Middle frontal gyrus (tissue), 1 donor: Measurements from ENCODE around the gene TNFRSF1A.

ENCODE experiments used
- DNase-seq: peaks from one replicate; pipeline ENCODE4 v3.0.0-alpha.2; 2015; ENCODE audit warnings: low spot score; ENCODE audit errors: extremely low spot score

The TNFRSF1A gene

DNA sequence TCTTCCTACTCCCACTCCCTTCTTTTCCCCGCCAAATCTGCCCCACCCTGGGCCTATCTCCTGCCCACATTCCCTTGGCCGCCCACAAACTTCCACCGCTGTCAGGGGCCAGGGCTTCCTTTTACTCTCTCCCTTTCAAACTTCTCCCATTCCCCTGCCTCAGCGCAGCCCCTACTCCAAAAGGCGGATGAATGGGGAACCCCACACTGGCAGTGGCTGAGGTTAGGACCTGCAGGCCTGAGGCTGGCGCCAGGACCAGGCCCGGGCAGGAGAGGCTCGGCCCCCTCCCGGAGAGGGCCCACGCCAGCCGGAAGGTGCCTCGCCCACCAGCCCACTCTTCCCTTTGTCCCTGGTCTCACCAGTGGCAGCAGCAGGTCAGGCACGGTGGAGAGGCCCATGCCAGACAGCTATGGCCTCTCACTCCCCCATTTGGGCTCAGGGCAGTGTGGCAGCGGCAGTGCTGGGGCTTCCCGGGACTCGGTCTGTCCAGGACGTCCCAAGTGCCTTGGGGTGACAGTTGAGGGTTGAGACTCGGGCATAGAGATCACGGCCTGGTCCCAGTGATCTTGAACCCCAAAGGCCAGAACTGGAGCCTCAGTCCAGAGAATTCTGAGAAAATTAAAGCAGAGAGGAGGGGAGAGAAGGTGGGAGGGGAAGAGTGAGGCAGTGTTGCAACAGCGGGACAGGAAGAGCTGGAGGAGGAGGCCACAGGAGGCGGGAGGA is at the start of gene TNFRSF1A:
TNFRSF1A (minus strand) TSS at position 660 of the 723 bp plus-strand sequence; CDS start at position 398, 262 bp downstream.
- DNase-seq = no peak

DNA sequence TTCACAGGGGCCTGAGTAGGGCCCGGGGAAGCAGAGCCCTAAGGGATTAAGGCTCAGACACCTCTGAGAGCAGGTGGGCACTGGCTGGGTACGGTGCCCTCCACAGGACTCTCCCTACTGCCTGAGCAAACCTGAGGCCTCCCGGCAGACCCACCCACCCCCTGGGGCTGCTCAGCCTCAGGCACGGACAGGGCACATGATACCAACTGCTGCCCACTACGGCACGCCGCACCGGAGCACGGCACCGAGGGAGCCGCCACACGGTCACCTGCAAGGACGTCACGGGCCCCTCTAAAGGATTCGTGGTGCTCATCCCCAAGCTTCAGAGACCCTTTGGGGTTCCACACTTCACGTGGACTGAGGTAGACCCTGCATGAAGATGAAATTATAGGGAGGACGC is 49.1 kb upstream of the TNFRSF1A start:
- DNase-seq = no peak

DNA sequence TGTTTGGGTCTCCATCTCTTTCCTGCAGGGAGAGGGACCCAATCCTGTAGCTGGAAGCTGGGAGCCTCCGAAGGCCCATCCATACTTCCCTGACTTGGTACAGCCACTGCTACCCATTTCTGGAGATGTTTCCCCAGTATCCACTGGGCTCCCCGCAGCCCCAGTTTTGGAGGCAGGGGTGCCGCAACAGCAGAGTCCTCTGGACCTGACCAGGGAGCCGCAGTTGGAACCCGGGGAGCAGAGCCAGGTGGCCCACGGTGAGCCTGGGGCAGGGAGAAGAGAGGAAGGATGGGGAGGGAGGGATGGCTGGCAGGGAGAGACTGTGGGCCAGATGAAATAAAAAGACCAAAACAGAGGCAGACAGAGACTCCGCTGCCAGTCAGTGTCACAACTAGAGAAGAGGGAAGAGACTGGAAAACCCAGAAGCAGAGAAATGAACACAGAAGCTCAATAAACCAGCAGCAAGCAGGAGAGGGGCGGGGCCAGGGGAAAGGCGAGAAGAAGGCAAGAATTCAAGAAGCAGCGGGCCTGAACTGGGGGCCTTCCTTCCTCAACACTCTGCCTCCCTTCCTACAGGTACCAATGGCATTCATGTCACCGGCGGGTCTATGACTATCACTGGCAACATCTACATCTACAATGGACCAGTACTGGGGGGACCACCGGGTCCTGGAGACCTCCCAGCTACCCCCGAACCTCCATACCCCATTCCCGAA is 48.4 kb upstream of the TNFRSF1A start:
- no peak for DNase-seq

DNA sequence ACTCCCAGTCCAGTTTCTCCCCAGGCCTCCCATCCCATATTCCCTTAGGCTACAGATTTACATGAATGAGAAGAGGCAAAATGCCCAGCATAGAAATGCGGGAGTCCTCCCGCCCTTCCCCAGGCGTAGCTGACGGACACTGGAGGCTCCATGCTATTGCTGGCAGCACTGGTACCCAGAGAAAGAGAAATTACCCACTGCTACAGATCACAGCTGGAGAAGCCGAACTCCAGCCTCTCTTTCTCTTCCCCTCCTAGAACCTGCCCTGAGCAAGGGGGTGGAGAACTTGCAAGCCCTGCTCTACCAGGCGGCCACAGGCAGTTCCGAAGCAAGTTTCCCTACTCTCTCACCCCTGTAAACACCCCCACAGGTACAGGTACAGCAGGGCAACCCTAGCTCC is 45.7 kb upstream of the TNFRSF1A start:
- DNase-seq = no peak

DNA sequence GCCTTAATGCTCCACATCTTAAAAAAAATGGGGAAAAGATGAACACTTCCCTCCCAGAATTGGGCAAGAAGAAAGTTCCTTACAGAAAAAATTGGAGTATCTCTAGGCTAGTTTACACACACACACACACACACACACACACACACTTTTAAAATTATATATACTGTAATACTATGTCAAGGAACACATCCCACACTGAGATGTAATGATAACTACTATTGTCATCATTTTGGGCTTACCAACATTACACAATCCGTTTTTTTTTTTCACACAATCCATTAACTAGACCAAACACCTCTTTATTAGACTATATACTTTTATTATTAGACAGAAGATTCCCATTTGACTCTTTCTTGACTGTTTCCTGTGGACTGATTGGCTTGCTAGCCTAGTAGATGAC is 44.6 kb upstream of the TNFRSF1A start:
- no peak for DNase-seq

DNA sequence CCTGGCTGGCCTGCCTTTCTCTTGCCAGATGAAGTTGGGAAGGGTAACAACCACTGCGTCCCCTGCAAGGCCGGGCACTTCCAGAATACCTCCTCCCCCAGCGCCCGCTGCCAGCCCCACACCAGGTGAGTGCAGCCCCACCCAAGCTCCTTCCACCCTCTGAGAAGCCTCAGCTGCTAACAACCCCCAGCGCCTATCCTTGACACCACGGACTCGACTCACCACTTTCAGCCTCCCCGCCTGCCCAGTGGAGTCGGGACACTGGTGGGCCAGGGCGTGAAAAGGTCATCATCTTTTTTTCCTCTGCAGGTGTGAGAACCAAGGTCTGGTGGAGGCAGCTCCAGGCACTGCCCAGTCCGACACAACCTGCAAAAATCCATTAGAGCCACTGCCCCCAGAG is 44.2 kb upstream of the TNFRSF1A start:
- DNase-seq = no peak

DNA sequence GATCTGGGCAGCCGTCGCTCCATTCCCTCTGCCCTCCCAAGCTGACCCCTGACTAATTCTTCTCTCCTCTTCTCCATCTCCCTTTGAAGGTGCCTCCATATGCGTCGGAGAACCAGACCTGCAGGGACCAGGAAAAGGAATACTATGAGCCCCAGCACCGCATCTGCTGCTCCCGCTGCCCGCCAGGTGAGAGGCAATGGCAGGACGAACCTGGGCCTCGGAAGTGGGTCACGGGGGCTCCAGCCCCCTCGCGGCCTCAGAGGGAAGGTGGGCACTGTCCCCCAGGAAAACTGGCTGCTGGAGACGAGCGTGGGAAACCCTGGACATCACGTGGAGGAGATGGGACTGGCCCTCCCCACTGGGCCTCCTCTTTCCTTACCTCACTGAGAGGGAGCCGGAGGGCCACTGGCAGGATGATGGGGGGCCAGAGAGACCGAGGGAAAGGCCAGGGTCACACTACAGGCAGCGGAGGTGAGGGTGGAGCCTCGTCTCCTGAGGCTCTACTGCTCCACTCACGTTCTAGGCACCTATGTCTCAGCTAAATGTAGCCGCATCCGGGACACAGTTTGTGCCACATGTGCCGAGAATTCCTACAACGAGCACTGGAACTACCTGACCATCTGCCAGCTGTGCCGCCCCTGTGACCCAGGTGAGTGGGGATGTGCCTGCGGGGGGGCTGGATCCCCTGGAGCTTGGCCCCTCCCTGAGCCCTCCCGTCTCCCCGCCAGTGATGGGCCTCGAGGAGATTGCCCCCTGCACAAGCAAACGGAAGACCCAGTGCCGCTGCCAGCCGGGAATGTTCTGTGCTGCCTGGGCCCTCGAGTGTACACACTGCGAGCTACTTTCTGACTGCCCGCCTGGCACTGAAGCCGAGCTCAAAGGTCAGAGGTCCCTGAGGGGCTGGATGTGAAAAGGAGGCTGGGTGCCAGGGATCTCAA is 42.9 kb upstream of the TNFRSF1A start:
- DNase-seq = no peak

DNA sequence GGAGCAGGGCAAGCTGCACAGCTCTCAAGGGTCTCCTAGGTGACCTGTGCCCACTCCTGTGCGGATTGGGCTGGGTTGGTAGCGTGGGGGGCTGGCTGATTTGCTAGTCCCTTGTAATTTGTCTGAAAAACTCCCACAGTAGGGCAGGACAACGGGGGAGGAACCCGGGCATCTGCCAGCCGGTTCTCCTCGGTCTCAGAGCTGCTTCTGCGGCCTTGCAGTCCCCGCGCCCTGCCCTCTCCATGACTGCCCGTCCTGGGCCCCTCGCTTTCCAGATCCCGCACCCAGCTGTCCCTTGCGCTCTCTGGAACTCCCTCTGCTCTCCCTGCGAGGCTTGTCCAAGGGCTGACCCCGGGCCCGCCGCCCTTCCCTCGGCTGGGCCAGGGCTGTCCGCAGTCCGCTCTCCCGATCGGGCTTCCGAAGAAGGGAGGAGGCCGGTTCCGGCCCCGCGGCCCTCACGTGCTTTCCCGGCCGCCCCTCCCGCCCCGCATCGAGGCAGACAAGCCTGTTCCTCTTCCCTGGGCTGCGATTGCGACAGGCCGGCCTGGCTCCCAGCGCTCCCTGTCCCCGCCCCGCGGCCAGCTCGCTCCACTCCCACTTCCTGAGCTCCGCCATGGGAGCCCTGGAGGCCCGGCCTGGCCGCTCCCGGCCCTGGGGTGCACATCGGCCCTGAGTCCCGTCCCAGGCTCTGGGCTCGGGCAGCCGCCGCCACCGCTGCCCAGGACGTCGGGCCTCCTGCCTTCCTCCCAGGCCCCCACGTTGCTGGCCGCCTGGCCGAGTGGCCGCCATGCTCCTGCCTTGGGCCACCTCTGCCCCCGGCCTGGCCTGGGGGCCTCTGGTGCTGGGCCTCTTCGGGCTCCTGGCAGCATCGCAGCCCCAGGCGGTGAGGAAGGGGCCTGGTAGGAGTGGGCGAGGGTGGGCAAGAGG is 42.0 kb upstream of the TNFRSF1A start, which contains the start of gene LTBR:
LTBR (plus strand) TSS at position 591 of the 927 bp plus-strand sequence; CDS start at position 788, 197 bp downstream.
- DNase-seq = no peak

DNA sequence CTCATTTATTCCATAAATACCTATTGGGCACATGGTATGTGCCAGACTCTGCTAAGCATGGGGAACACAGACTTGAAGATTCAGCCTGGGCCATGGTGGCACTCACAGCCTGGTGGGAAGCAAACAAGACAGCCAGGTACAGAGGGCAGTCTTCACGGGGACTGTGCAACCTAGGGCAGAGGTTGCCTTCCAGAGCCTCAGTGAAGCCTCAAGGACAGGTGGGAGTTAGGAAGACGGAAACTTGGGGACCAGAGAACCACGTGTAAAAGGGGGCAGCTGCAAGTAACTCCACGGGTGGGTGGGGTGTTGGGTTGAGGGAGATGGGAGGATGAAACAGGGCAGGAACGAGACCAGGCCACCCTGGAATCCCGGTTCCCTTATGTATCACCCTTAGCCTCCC is 41.1 kb upstream of the TNFRSF1A start:
- DNase-seq = no peak

DNA sequence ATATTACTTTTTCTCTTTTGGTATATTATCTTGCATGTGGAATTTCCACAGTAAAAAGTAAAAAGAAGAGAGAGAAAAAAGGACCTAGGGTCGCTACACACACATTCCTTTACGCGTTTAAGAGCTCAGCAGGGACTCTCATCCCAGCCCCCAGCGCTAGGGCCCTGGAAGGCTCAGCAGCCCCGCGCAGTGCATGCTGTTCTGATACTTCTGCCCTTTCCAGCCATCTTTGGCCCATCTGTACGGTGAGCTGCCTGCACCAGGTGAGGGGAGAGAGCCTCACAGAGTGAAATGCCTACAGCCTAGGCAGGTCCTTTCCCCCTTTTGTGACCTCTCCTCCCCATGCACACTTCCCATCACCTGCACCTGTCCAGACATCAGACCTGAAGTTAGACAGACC is 40.5 kb upstream of the TNFRSF1A start:
- DNase-seq = no peak

DNA sequence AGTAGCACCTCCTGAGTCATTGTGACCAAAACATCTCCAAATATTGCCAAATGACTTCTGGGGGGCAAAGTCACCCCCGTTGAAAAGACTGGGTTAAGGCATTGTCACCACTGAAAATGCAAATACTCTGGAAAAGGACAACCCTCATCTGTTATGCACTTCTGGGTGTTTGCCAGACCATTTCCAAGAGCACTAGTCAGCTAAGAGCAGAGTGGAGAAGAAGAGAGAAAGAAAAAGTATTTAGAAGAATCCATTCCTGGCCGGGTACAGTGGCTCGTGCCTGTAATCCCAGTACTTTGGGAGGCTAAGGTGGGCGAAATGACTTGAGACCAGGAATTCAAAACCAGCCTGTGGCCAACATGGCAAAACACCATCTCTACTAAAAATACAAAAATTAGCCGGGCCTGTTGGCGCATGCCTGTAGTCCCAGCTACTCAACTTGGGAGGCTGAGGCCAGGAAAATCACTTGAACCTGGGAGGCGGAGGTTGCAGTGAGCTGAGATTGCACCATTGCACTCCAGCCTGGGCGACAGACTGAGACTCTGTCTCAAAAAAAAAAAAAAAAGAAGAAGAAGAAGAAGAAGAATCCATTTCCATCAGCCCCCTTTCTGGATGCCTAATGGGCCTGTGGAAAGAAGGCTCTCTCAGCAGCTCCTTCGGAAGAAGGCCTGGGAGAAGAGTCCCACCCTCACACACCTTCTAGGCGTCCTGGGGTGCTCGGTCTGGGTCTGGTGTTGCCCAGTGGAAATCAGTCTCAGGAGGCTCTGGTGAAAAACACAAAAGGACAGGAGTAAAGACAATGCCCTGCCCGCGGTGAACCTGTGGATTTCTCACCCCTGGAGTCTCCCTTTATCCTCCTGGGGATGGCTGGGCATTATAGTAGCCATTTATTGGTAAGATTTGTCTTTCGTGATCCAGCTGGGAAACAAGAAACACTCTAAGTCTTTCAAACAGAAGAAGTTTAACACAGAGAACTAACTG is 38.6 kb upstream of the TNFRSF1A start:
- DNase-seq = no peak

DNA sequence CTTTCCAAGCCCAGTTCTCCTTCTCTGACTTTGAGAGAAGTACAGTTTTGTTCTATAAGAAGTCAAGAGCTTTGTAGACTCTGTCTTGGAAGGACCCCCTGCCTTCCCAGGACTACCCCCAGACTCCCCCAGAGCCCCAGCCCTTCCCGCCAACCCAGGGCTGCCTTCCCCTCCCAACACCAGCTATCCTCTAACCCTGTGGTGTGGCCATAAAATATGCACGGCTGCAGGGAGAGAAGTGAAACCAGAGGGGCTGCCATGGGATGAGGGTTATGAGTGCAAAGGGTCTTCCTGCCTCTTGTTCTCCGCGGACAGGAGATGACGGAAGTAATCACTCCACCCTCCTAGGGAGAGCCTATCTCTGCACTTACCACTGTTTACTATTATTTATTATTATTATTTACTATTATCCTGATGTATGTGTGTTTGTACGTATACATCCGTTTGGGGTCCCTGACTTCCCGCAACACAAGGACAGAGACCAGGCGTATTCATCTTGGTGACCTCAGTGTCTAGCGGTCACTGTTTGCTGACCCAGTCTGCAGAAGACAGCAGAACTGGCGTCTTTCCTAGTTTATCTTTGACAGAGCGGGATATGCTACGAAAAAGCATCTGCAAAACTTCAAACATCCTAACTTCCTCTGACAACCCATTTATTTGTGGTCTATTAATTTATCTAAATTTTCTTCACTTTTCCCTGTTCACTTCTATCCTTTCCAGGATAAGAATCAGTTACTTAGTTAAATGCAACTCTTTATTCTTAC is 37.0 kb upstream of the TNFRSF1A start:
- no peak for DNase-seq

DNA sequence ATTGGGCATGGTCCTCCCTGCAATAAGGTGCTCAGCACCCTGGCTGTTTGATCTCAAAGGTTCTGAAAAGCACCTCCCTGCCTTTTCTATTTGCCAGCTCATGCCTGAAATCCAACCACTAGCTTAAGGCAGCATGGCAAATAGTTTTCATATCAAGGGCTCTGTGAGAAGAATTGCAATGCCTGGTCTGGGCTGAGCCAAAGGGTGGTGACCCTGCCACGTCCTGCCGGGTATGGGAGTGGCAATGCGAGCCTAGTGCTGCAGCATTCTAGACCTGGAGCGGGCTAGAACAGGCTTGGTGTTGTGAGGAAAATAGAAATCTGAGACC is 35.8 kb upstream of the TNFRSF1A start:
- DNase-seq = no peak

DNA sequence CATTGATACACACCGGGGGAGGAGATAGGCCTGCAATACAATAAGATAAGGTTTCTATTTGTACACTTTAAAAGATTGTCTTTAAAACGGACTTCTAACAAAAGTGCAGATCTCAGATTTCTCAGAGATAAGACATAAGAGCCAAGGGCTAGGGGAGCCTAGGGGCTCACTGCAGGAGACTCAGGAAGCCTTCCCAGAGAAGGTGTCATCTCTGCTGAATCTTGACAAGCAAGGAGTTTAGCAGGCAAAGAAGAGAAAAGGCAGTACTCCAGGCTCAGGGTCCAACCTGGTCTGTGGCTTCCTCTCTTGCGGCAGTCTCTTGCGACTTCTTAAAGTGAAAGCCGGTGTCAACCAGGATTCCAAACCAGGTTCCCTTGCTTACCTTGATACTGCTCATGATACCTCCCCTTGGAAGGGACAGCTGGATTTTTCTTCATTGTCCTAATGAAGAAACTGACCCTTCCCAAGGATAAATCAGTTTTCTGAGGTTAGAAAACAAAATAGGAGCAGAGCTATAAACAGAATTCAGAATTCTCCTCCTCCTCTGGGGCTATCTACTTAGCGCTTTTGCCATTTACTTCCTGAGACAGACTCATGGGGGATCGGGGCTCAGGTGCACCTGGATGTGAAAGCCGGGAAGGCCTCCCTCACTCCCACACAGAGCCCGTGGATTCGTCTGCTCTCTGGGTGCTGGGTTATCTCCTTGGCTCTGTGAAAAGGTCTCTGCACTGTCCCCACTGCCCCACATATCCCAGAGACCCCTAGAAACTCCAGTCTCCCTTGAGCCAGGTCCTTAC is 35.2 kb upstream of the TNFRSF1A start:
- DNase-seq = no peak

DNA sequence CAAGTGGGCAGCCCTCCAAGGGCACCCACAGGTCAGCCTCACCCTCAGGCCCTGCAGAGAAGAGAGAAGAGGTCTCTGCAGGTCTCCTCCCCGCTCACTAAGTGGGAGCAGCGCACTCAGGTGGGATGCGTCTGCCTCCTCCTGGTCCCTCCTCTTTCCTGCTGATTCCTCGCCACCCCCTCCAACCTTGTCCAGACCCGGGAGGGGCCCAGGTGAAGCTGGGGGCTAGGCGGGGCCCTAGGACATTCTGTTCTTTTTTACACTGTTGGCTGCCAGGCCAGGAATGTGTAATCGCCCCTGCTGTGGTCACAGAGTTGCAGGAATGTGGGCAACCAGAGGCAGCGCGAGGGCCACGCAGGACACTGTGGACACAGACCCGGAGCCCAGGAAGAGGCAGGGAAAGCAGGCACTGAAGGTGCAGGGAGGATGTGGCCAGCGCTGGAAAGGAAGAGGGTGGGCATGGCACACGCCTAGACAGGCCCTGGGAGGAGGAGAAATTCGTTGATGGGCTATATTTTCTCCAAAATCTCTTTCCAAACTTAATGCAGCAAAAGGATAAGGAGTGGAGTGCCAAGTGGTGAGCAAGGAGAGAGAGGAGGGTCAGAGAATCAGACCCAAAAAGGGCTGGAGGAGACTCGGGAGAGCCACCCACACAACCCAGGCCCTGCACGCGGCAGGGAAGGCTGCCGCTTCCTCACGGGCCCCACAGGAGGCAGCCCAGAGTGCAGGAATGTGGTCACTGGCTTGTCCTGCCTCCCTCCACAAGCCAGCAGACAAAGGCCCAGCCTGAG is 34.4 kb upstream of the TNFRSF1A start:
- no peak for DNase-seq

DNA sequence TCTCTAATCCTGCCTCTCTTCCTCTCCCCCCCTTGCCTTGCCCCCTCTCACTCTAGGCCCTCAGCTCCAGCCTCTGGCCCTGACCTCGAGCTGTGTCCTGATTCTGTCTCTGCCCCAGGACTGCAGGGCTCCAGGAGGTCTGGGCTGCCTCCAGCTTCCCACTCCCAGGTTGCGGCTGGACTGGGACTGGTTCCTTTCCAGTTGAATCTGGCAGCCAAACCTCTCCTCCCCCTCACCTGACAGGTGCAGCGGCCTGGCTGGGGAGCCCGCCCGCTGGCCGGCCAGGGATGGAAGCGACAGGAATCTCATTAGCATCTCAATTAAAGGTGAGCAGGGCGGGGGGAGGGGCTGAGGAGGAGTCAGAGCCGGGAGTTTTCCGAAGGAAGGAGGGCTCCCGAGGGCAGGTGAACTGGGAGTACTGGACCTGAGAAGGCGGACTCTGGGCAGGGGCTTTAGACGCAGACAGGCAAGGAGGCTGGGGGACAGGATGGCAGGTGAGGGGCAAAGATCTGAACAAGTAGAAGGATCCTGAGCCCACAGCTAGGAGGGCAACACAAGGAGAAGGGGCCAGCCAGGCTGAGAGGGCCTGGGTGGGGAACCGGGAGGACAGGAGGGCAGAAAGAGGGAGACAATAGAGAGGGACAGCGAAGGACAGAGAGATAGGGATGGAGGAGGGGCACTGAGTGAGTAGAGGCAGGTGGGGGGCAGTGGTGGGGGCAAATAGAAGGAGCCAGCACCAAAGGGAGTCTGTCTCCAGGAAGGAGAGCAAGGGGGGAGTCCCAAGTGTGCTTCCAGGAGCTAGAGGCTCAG is 33.6 kb upstream of the TNFRSF1A start, which contains the start of gene SCNN1A:
SCNN1A (minus strand) TSS at position 295 of the 810 bp plus-strand sequence. CDS start 780 bp downstream, outside the sequence.
- DNase-seq = no peak
